Neural progenitor cell (in vitro differentiated cells): ENCODE data around the gene IPO8. TPM values are rescaled to one million over a fixed set of nuclear protein-coding genes. Genes with fewer than 3 reads are reported as not detected.

Experiments
- DNase-seq: peaks from one replicate; pipeline ENCODE4 v3.0.0-alpha.2; 2016; ENCODE audit warnings: low spot score
- H2AFZ ChIP-seq: fragments of 200-600 bp; sonication (generic); replicated peaks from 2 replicates; pipeline ENCODE4 v1.6.1; 2016; ENCODE audit warnings: antibody characterized with exemption
- H3F3A ChIP-seq: fragments of 200-600 bp; sonication (generic); 2 replicates; pipeline ENCODE4 v1.6.1; 2016; ENCODE audit warnings: antibody characterized with exemption, low read depth
- H3K27ac ChIP-seq: fragments of 200-600 bp; sonication (generic); 2 replicates; pipeline ENCODE4 v1.5.1; 2016; ENCODE audit warnings: mild to moderate bottlenecking
- H3K27me3 ChIP-seq: fragments of 200-600 bp; sonication (generic); 2 replicates; pipeline ENCODE4 v1.6.1; 2016; ENCODE audit warnings: mild to moderate bottlenecking, moderate library complexity
- H3K36me3 ChIP-seq: fragments of 200-600 bp; sonication (generic); 2 replicates; pipeline ENCODE4 v1.5.1; 2016
- H3K4me1 ChIP-seq: fragments of 200-600 bp; sonication (generic); 2 replicates; pipeline ENCODE4 v1.6.1; 2016; ENCODE audit warnings: mixed run types
- H3K4me2 ChIP-seq: fragments of 200-600 bp; sonication (generic); 2 replicates; pipeline ENCODE4 v1.6.1; 2016
- H3K4me3 ChIP-seq: fragments of 200-600 bp; sonication (generic); 2 replicates; pipeline ENCODE4 v1.5.1; 2016
- H3K79me2 ChIP-seq: fragments of 200-600 bp; sonication (generic); 2 replicates; pipeline ENCODE4 v1.6.1; 2016; ENCODE audit warnings: low read depth
- H3K9ac ChIP-seq: fragments of 200-600 bp; sonication (generic); 2 replicates; pipeline ENCODE4 v1.6.1; 2016
- H3K9me3 ChIP-seq: fragments of 200-600 bp; sonication (generic); 2 replicates; pipeline ENCODE4 v1.5.1; 2016; ENCODE audit warnings: low read depth
- H4K20me1 ChIP-seq: fragments of 200-600 bp; sonication (generic); 2 replicates; pipeline ENCODE4 v1.6.1; 2016; ENCODE audit warnings: low read depth
- H3K27ac Mint-ChIP-seq: 3 replicates; pipeline ENCODE4 v1.8.0; 2021; ENCODE audit warnings: mixed read lengths
- H3K27me3 Mint-ChIP-seq: 2 replicates; pipeline ENCODE4 v1.8.0; 2022; ENCODE audit warnings: low read depth, mild to moderate bottlenecking, inconsistent platforms, moderate library complexity, mixed read lengths; ENCODE audit not compliant: insufficient read depth
- H3K36me3 Mint-ChIP-seq: 3 replicates; pipeline ENCODE4 v1.8.0; 2021; ENCODE audit warnings: mixed read lengths
- H3K4me1 Mint-ChIP-seq: 3 replicates; pipeline ENCODE4 v1.8.0; 2021; ENCODE audit warnings: mixed read lengths
- H3K4me3 Mint-ChIP-seq: 3 replicates; pipeline ENCODE4 v1.8.0; 2021; ENCODE audit warnings: mild to moderate bottlenecking, moderate library complexity, mixed read lengths
- H3K9me3 Mint-ChIP-seq: 3 replicates; pipeline ENCODE4 v1.8.0; 2020; ENCODE audit warnings: mixed read lengths
- CTCF ChIP-seq: fragments of 200-600 bp; sonication (generic); IDR thresholded peaks from 2 replicates; pipeline ENCODE4 v1.5.1; 2017; ENCODE audit warnings: antibody characterized with exemption, mild to moderate bottlenecking
- EZH2 ChIP-seq: fragments of 200-600 bp; sonication (generic); IDR thresholded peaks from 2 replicates; pipeline ENCODE4 v1.6.1; 2017; ENCODE audit warnings: antibody characterized with exemption, mild to moderate bottlenecking, moderate library complexity
- EZH2phosphoT487 ChIP-seq: fragments of 200-600 bp; sonication (generic); IDR thresholded peaks from 2 replicates; pipeline ENCODE4 v1.6.1; 2017; ENCODE audit warnings: antibody characterized with exemption
- total RNA-seq: library from RNA; depleted of rRNA; stranded (reverse); fragments of >200 nt; gene quantifications from 2 replicates; pipeline ENCODE4 v1.2.3, GENCODE V29; 2015; ENCODE audit warnings: low replicate concordance

IPO8 gene
- total RNA-seq, 1 donor from 2014 or later, result 54.5 TPM

GRCh38 chr12:30652034-30652696 lies 43.5 kb downstream of the IPO8 start:
- Histone ChIP-seq H3K4me2 (no peak overlapping the region), H3K27ac (no peak overlapping the region), H3K79me2 (no peaks in the 10 kb centered on the region), H3K36me3 (no peaks in the 10 kb centered on the region), H3K27me3 (no peaks in the 10 kb centered on the region), H2AFZ (no peak overlapping the region), H3F3A (no peaks in the 10 kb centered on the region), H3K4me3 (no peak overlapping the region), H3K9me3 (no peaks in the 10 kb centered on the region), H3K9ac (no peak overlapping the region), H4K20me1 (no peaks in the 10 kb centered on the region), H3K4me1 (no peaks in the 10 kb centered on the region)
- no peaks in the 10 kb centered on the region for H3K27me3 Mint-ChIP-seq
- TF ChIP-seq EZH2phosphoT487 (no peak), EZH2 (no peak), CTCF (no peak)
- H3K9me3 Mint-ChIP-seq, result no peaks in the 10 kb centered on the region
- H3K4me3 Mint-ChIP-seq, result no peak overlapping the region
- no peak overlapping the region for H3K27ac Mint-ChIP-seq
- peaks cover 3% of the 10 kb centered on the region for H3K36me3 Mint-ChIP-seq
- DNase-seq, result no peak
- H3K4me1 Mint-ChIP-seq, result no peaks in the 10 kb centered on the region

- Histone ChIP-seq H3K4me3 (no peak overlapping the region), H3K27ac (no peak overlapping the region), H3K9me3 (no peaks in the 10 kb centered on the region), H3K4me2 (no peak overlapping the region), H3K27me3 (no peaks in the 10 kb centered on the region), H3K36me3 (no peaks in the 10 kb centered on the region), H3F3A (no peaks in the 10 kb centered on the region), H3K4me1 (no peaks in the 10 kb centered on the region), H2AFZ (no peak overlapping the region), H3K9ac (no peak overlapping the region), H3K79me2 (no peaks in the 10 kb centered on the region), H4K20me1 (no peaks in the 10 kb centered on the region)
- H3K27ac Mint-ChIP-seq, result no peak overlapping the region
- no peak overlapping the region for H3K4me3 Mint-ChIP-seq
- H3K36me3 Mint-ChIP-seq, result peaks cover 14% of the 10 kb centered on the region
- no peak for DNase-seq
- no peaks in the 10 kb centered on the region for H3K9me3 Mint-ChIP-seq
- no peaks in the 10 kb centered on the region for H3K4me1 Mint-ChIP-seq
- H3K27me3 Mint-ChIP-seq, result peaks cover 2% of the 10 kb centered on the region
- TF ChIP-seq EZH2, result no peak
- no peak for TF ChIP-seq EZH2phosphoT487
- TF ChIP-seq CTCF, result no peak
Measured at GRCh38 chr12:30646821-30647220, 48.8 kb downstream of the IPO8 start.

- H3K27ac Mint-ChIP-seq, result no peak overlapping the region
Measured at GRCh38 chr12:30643366-30643765, 52.3 kb downstream of the IPO8 start.

More at GRCh38 chr12:30643366-30643765, 52.3 kb downstream of the IPO8 start:
- Mint-ChIP-seq H3K27me3 (peaks cover 2% of the 10 kb centered on the region), H3K4me3 (no peak overlapping the region), H3K4me1 (no peaks in the 10 kb centered on the region), H3K9me3 (no peaks in the 10 kb centered on the region), H3K36me3 (peaks cover 20% of the 10 kb centered on the region)
- H2AFZ ChIP-seq, result no peak overlapping the region
- DNase-seq, result no peak
- H3K36me3 ChIP-seq, result no peaks in the 10 kb centered on the region
- no peak overlapping the region for H3K27ac ChIP-seq
- no peaks in the 10 kb centered on the region for H3F3A ChIP-seq
- H3K27me3 ChIP-seq, result no peaks in the 10 kb centered on the region
- H3K9ac ChIP-seq, result no peak overlapping the region
- H3K79me2 ChIP-seq, result no peaks in the 10 kb centered on the region
- no peaks in the 10 kb centered on the region for H4K20me1 ChIP-seq
- H3K9me3 ChIP-seq, result no peaks in the 10 kb centered on the region
- no peaks in the 10 kb centered on the region for H3K4me1 ChIP-seq
- H3K4me3 ChIP-seq, result no peak overlapping the region
- TF ChIP-seq EZH2 (no peak), EZH2phosphoT487 (no peak), CTCF (no peak)
- no peak overlapping the region for H3K4me2 ChIP-seq
